Measurements from ENCODE around the gene LRCH4. TPM values are rescaled to one million over a fixed set of nuclear protein-coding genes. Genes with fewer than 3 reads are reported as not detected.

The LRCH4 gene
- total and polyA plus RNA-seq, 8 donors: 42.3 to 86.5 (median 57.9) TPM

GRCh38 chr7:100600730-100601038, 14.8 kb upstream of the LRCH4 start:
- H3K27me3 ChIP-seq: peaks cover 0 to 13% of the 10 kb centered on the region in 2 donors
- no peaks in the 10 kb centered on the region for H3K9me3 ChIP-seq
- H3K27ac ChIP-seq: no peak overlapping the region
- TF ChIP-seq, protein P1, sequence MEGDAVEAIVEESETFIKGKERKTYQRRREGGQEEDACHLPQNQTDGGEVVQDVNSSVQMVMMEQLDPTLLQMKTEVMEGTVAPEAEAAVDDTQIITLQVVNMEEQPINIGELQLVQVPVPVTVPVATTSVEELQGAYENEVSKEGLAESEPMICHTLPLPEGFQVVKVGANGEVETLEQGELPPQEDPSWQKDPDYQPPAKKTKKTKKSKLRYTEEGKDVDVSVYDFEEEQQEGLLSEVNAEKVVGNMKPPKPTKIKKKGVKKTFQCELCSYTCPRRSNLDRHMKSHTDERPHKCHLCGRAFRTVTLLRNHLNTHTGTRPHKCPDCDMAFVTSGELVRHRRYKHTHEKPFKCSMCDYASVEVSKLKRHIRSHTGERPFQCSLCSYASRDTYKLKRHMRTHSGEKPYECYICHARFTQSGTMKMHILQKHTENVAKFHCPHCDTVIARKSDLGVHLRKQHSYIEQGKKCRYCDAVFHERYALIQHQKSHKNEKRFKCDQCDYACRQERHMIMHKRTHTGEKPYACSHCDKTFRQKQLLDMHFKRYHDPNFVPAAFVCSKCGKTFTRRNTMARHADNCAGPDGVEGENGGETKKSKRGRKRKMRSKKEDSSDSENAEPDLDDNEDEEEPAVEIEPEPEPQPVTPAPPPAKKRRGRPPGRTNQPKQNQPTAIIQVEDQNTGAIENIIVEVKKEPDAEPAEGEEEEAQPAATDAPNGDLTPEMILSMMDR (IDR thresholded peaks at IDR 0.05): no peak
- ATAC-seq (no peak), DNase-seq (no peak)
- intact Hi-C loops (cut with DNase I): loop anchor here in 1 of 2 donors (2.0 kb wide), 1 partner anchor 34 kb away; no protein-coding TSS in a partner anchor
- H3K36me3 ChIP-seq: no peaks in the 10 kb centered on the region
- H3K4me3 ChIP-seq: no peak overlapping the region
- H3K4me1 ChIP-seq: peaks cover 0 to 23% of the 10 kb centered on the region in 2 donors

DNA sequence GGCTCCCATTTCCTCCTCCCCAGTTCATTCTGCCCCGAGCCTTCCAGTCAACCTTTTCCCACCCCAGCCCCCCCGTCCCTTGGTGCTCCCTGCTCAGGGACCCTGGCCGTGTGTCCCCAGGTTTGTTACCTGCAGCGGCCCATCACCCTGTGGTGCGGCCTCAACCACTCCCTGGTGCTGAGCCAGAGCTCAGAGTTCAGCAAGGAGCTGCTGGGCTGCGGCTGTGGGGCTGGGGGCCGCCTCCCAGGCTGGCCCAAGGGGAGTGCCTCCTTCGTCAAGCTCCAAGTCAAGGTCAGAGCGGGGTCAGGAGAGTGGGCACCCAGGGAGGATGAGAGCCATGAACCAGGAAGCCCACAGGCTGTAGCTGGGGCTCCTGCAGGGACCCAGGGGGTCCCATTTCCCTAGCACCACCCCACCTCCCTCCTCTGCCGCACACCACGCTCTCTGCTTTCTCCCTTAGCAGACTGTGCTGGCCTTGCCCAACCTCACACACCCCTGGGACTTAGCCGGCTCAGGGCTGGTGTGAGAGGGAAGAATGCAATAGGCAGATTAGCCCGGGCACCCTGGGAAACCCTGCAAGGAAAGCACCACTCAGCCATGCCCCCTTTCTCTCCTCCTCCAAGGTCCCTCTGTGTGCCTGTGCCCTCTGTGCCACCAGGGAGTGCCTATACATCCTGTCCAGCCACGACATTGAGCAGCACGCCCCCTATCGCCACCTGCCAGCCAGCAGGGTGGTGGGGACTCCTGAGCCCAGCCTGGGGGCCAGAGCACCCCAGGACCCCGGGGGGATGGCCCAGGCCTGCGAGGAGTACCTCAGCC, 14.2 kb upstream of the LRCH4 start:
- peaks cover 0 to 8% of the 10 kb centered on the region in 2 donors for H3K27me3 ChIP-seq
- no peak for DNase-seq
- no peaks in the 10 kb centered on the region for H3K36me3 ChIP-seq
- no peak for ATAC-seq
- no peaks in the 10 kb centered on the region for H3K9me3 ChIP-seq
- no peak overlapping the region for H3K27ac ChIP-seq
- H3K4me1 ChIP-seq: peaks cover 0 to 17% of the 10 kb centered on the region in 2 donors
- no peak overlapping the region for H3K4me3 ChIP-seq
- intact Hi-C loops (cut with DNase I): loop anchor here in 1 of 2 donors (2.0 kb wide), 1 partner anchor 33 kb away; no protein-coding TSS in a partner anchor
- TF ChIP-seq, protein P1 (IDR thresholded peaks at IDR 0.05): no peak

DNA sequence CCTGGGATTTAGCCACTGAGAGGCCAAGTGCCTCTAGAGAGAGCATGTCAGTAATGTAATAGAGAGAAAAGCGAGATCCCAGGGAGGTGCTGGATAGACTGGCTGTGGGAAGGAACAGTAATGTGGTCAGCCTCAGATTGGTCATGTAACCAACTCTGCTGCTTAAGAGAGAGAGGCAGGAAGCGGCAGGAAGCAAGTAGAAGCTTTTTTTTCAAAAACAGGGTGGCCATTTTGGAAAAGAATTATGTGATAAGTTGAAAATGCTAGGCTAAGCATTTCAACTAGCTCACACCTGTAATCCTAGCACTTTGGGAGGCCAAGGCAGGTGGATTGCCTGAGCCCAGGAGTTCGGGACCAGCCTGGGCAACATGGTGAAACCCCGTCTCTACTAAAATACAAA, 12.5 kb upstream of the LRCH4 start:
- ATAC-seq (no peak), DNase-seq (no peak)
- TF ChIP-seq, protein P1 (IDR thresholded peaks at IDR 0.05): no peak
- intact Hi-C loops (cut with DNase I): no loop called here
- Histone ChIP-seq H3K4me3 (no peak overlapping the region), H3K27ac (no peak overlapping the region), H3K9me3 (no peaks in the 10 kb centered on the region), H3K27me3 (no peaks in the 10 kb centered on the region), H3K36me3 (no peaks in the 10 kb centered on the region), H3K4me1 (peaks cover 0 to 3% of the 10 kb centered on the region in 2 donors)

- DNase-seq (no peak), ATAC-seq (no peak)
- H3K4me3 ChIP-seq: no peak overlapping the region
- H3K27ac ChIP-seq: no peak overlapping the region
- no peaks in the 10 kb centered on the region for H3K4me1 ChIP-seq
- TF ChIP-seq, protein P1 (IDR thresholded peaks at IDR 0.05): no peak
- H3K36me3 ChIP-seq: no peaks in the 10 kb centered on the region
- peaks cover 0 to 17% of the 10 kb centered on the region in 2 donors for H3K27me3 ChIP-seq
- no peaks in the 10 kb centered on the region for H3K9me3 ChIP-seq
- intact Hi-C loops (cut with DNase I): no loop called here
Observed at GRCh38 chr7:100595188-100595587, 9.3 kb upstream of the LRCH4 start.

GRCh38 chr7:100591596-100591995, 5.7 kb upstream of the LRCH4 start:
- H3K36me3 ChIP-seq: no peaks in the 10 kb centered on the region
- no peak overlapping the region for H3K27ac ChIP-seq
- TF ChIP-seq, protein P1 (IDR thresholded peaks at IDR 0.05): no peak
- intact Hi-C loops (cut with DNase I): no loop called here
- no peak overlapping the region for H3K4me3 ChIP-seq
- H3K27me3 ChIP-seq: peaks cover 0 to 29% of the 10 kb centered on the region in 2 donors
- ATAC-seq: no peak
- DNase-seq: peak in 1 of 4 donors; percentile 54
- no peaks in the 10 kb centered on the region for H3K9me3 ChIP-seq
- peaks cover 5 to 6% of the 10 kb centered on the region in 2 donors for H3K4me1 ChIP-seq

Measured in left lung (tissue), 10 donors.